Stimulated activated naive CD8-positive, alpha-beta T cell treated with anti-CD3 and anti-CD28 coated beads, Interleukin-15, Interleukin-2, amounts not matched to agents 100 ng/mL and 50 ng/mL, for 24 hours (primary cell): Measurements from ENCODE around the gene ATOH8.

Experiments used
- H3K27ac Mint-ChIP-seq: one replicate; pipeline ENCODE4 v1.8.0; 2021; ENCODE audit warnings: mild to moderate bottlenecking, mixed read lengths
- H3K27me3 Mint-ChIP-seq: one replicate; pipeline ENCODE4 v1.8.0; 2021; ENCODE audit warnings: mixed read lengths
- H3K36me3 Mint-ChIP-seq: one replicate; pipeline ENCODE4 v1.8.0; 2021; ENCODE audit warnings: low read depth, mixed read lengths
- H3K4me1 Mint-ChIP-seq: one replicate; pipeline ENCODE4 v1.8.0; 2021; ENCODE audit warnings: low read depth, mixed read lengths
- H3K4me3 Mint-ChIP-seq: one replicate; pipeline ENCODE4 v1.8.0; 2021; ENCODE audit warnings: mild to moderate bottlenecking, mixed read lengths
- H3K9me3 Mint-ChIP-seq: one replicate; pipeline ENCODE4 v1.8.0; 2021; ENCODE audit warnings: mixed read lengths

The ATOH8 gene

GRCh38 chr2:85740193-85740592, 13.6 kb upstream of the ATOH8 start:
- Mint-ChIP-seq H3K27ac (no peak overlapping the region), H3K4me1 (no peaks in the 10 kb centered on the region), H3K36me3 (no peaks in the 10 kb centered on the region), H3K9me3 (no peaks in the 10 kb centered on the region), H3K4me3 (no peak overlapping the region), H3K27me3 (peaks cover 40% of the 10 kb centered on the region)

DNA sequence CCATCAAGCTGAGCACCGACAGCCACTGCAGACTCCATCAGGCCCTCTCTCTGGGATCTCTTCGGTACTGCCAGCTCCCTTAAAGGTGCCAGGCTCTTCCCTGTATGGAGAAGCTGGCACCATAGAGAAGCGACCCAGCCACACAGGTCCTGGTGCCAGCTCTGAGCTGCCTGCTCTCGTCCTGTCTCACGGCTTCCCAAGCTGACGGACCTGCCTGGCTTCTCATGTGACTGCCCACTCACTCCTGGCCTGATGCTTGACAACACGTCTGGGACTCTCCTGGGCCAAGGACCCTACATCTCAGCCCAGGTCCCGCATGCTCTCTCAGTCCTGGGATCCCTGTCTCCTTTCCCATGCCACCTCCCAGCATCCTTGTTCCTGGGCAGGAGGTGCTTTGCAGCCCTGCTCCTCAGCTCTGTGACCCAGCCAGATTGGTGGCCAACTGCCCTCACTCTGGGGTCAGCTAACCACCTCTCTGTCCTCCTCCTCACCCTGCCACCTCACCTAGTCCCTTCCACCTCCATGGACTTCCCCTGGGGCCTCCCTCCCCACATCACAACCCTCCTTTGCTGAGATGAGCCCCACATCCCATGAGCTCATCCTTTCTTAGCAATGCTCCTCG, 12.5 kb upstream of the ATOH8 start:
- H3K4me3 Mint-ChIP-seq = no peak overlapping the region
- peaks cover 48% of the 10 kb centered on the region for H3K27me3 Mint-ChIP-seq
- no peaks in the 10 kb centered on the region for H3K36me3 Mint-ChIP-seq
- no peaks in the 10 kb centered on the region for H3K9me3 Mint-ChIP-seq
- H3K4me1 Mint-ChIP-seq = no peaks in the 10 kb centered on the region
- H3K27ac Mint-ChIP-seq = no peak overlapping the region

- peaks cover 44% of the 10 kb centered on the region for H3K27me3 Mint-ChIP-seq
- no peak overlapping the region for H3K27ac Mint-ChIP-seq
- no peaks in the 10 kb centered on the region for H3K36me3 Mint-ChIP-seq
Observed at GRCh38 chr2:85741833-85742455, 11.8 kb upstream of the ATOH8 start.

DNA sequence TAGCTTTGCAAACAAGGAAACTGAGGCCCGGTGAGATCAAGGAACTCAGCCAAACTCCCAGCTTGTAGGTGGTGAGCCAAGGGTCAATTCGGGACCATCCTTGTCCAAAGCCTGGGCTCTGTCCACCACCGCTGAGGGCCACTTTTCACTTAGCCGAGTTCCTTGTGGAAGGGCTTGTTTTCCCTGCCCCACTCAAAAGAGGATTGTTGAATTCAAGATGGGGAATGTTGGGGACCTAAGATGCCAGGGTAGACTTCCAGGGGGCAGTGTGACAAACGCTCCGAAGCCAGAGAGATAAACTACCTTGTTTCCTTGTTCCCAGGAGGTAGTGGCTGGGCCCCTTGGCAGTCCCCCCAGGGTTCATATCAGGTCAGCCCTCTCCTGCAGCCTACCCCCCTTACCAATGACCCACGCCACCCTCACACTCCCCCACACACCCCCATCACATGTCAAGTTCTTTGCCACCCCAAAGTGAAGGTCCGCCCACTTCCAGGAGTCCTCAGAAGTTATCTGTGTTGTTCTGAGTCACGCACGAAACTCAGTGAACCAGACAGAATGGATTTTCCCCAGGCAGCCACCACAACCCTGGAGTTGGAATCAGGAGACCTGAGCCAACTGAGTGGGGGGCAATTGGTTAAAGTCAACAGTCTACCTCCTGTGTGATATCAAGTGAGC, 10.3 kb upstream of the ATOH8 start:
- H3K4me3 Mint-ChIP-seq = no peak overlapping the region
- no peaks in the 10 kb centered on the region for H3K36me3 Mint-ChIP-seq
- H3K27me3 Mint-ChIP-seq = peaks cover 45% of the 10 kb centered on the region
- H3K9me3 Mint-ChIP-seq = no peaks in the 10 kb centered on the region
- no peak overlapping the region for H3K27ac Mint-ChIP-seq
- no peaks in the 10 kb centered on the region for H3K4me1 Mint-ChIP-seq

More at GRCh38 chr2:85741833-85742455, 11.8 kb upstream of the ATOH8 start:
- H3K9me3 Mint-ChIP-seq = no peaks in the 10 kb centered on the region
- no peaks in the 10 kb centered on the region for H3K4me1 Mint-ChIP-seq
- H3K4me3 Mint-ChIP-seq = no peak overlapping the region

DNA sequence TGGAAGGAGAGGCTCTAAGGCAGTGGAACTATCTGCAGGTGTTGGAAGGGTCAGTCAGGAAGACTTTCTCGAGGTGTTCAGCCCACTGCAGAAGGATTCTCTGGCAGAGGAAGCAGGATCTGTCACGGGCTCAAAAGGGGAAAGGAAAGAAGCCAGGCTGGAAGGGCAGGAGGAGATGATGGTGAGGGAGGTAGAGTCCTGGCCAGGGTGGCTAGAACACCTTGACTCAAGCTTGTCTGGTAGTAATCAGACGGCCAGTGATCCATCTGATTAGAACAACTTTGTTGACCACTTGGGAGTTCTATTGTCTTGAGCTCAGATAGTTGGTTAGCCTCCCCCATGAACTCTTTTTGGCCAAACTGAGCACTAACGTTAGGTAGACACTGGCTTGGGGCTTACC, 9.7 kb upstream of the ATOH8 start:
- Mint-ChIP-seq H3K27me3 (peaks cover 44% of the 10 kb centered on the region), H3K9me3 (no peaks in the 10 kb centered on the region), H3K27ac (no peak overlapping the region)

GRCh38 chr2:85744741-85745601, 8.8 kb upstream of the ATOH8 start:
- Mint-ChIP-seq H3K36me3 (no peaks in the 10 kb centered on the region), H3K9me3 (no peaks in the 10 kb centered on the region), H3K4me1 (no peaks in the 10 kb centered on the region), H3K27ac (no peak overlapping the region), H3K4me3 (no peak overlapping the region), H3K27me3 (peaks cover 45% of the 10 kb centered on the region)

More for the DNA sequence above, 9.7 kb upstream of the ATOH8 start:
- H3K4me3 Mint-ChIP-seq = no peak overlapping the region
- H3K36me3 Mint-ChIP-seq = no peaks in the 10 kb centered on the region
- no peaks in the 10 kb centered on the region for H3K4me1 Mint-ChIP-seq

DNA sequence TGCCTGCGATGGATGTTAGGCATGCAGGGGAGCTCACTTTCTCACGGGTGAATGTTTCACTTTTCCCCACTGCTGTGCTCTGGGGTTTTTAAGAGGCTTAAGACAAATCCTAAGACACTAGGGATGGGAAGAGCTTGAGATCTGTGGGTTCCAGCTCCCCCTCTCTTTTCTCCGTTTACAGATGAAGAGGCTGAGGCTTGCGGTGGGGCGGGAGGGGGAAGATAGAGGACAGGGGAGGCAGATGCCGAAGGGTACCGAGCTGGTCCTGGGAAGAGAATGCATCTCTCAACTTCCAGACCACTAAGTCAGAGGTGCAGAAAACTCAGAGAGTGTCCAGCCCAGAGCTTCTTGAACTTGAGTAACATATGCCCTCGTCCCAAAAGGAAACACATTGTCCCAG, 8.2 kb upstream of the ATOH8 start:
- H3K27ac Mint-ChIP-seq = no peak overlapping the region
- no peaks in the 10 kb centered on the region for H3K36me3 Mint-ChIP-seq
- no peaks in the 10 kb centered on the region for H3K9me3 Mint-ChIP-seq
- peaks cover 51% of the 10 kb centered on the region for H3K27me3 Mint-ChIP-seq
- no peaks in the 10 kb centered on the region for H3K4me1 Mint-ChIP-seq
- H3K4me3 Mint-ChIP-seq = no peak overlapping the region

GRCh38 chr2:85746321-85747004, 7.3 kb upstream of the ATOH8 start:
- Mint-ChIP-seq H3K36me3 (no peaks in the 10 kb centered on the region), H3K4me1 (no peaks in the 10 kb centered on the region), H3K27me3 (peaks cover 57% of the 10 kb centered on the region), H3K9me3 (no peaks in the 10 kb centered on the region), H3K27ac (no peak overlapping the region), H3K4me3 (no peak overlapping the region)

- Mint-ChIP-seq H3K9me3 (no peaks in the 10 kb centered on the region), H3K27me3 (peaks cover 57% of the 10 kb centered on the region), H3K27ac (no peak overlapping the region), H3K4me1 (no peaks in the 10 kb centered on the region), H3K36me3 (no peaks in the 10 kb centered on the region), H3K4me3 (no peak overlapping the region)
Observed at GRCh38 chr2:85747441-85747840, 6.3 kb upstream of the ATOH8 start.

- Mint-ChIP-seq H3K27ac (no peak overlapping the region), H3K4me1 (no peaks in the 10 kb centered on the region), H3K36me3 (no peaks in the 10 kb centered on the region), H3K27me3 (peaks cover 58% of the 10 kb centered on the region), H3K9me3 (no peaks in the 10 kb centered on the region), H3K4me3 (no peak overlapping the region)
Observed at GRCh38 chr2:85748039-85748734, 5.6 kb upstream of the ATOH8 start.

DNA sequence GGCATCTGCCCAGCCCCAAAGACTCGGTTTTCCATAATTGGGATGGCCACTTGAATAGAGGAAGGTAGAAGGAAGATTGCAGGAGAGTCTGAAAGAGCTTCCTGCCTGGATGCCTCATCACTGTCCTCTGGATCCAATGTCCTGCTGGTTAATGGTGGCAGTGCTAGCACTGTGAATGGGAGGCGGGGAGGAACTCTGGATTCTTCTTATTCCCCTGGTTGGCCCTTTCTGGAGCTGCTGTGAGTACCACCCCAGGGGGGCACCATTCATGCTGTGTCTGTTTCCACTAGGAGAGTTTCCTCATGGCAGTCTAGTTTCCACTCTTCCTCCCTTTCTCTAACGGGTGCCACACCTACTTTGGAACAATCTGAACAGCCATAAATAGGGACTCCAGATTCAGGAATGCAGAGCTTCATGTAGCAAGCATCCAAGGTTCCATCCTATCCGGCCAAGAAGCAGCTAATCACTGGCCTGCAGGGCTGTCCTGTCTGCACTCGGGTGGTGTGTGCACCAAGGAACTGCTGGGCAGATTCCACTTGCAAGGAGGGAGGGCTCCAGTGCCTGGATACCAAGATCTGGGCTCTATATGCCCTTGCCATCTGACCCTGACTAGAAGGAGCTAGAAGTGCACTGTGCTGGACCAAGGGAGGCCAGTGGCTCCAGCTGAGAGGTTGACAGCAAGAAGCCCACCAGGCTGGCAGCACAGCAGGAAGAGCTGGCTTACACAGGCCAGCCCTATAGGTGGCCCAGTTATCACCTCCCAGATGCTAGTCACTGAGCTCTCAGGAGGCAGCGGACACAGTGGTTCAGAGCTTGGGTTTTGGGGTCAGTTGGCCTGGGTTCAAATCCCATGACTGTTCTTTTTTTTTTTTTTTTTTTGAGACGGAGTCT, 4.6 kb upstream of the ATOH8 start:
- H3K4me3 Mint-ChIP-seq = no peak overlapping the region
- no peaks in the 10 kb centered on the region for H3K4me1 Mint-ChIP-seq
- no peak overlapping the region for H3K27ac Mint-ChIP-seq
- no peaks in the 10 kb centered on the region for H3K9me3 Mint-ChIP-seq
- peaks cover 52% of the 10 kb centered on the region for H3K27me3 Mint-ChIP-seq
- no peaks in the 10 kb centered on the region for H3K36me3 Mint-ChIP-seq

GRCh38 chr2:85750587-85751575, 2.9 kb upstream of the ATOH8 start:
- Mint-ChIP-seq H3K4me3 (no peak overlapping the region), H3K4me1 (peaks cover 14% of the 10 kb centered on the region), H3K9me3 (no peaks in the 10 kb centered on the region), H3K27ac (no peak overlapping the region), H3K27me3 (peaks cover 57% of the 10 kb centered on the region), H3K36me3 (no peaks in the 10 kb centered on the region)
